Tibial artery (tissue), 4 donors: Measurements from ENCODE around the gene LIME1.
"Not testable (repeated sequence)": the region's sequence is repeated elsewhere in the genome, so short reads cannot be mapped to it uniquely, and the experiment has no call there.

ENCODE experiments used
- DNase-seq, 2 donors: peaks; one replicate each; pipeline ENCODE4 v3.0.0-alpha.2; 2019
- H3K27ac ChIP-seq, 2 donors: fragments of 200-600 bp; sonication (generic) in 1 of 2; 1 replicate in 1 of 2; 2 replicates in 1 of 2; pipeline ENCODE4 v1.5.1; 2018 to 2019; ENCODE audit warnings: mild to moderate bottlenecking in 1 of 2
- H3K27me3 ChIP-seq, 2 donors: fragments of 200-600 bp; sonication (generic) in 1 of 2; one replicate each; pipeline versions ENCODE4 v1.5.1 to v1.6.0; 2016 to 2019
- H3K36me3 ChIP-seq, 3 donors: fragments of 200-600 bp; sonication (generic) in 2 of 3; one replicate each; pipeline ENCODE4 v1.5.1; 2016 to 2019; ENCODE audit warnings: mild to moderate bottlenecking in 2 of 3
- H3K4me1 ChIP-seq, 4 donors: fragments of 200-600 bp; sonication (generic) in 2 of 4; 1 replicate in 3 of 4; 2 replicates in 1 of 4; pipeline ENCODE4 v1.5.1; 2016 to 2019
- H3K4me3 ChIP-seq, 2 donors: fragments of 200-600 bp; sonication (generic) in 1 of 2; 1 replicate in 1 of 2; 2 replicates in 1 of 2; pipeline ENCODE4 v1.5.1; 2018 to 2019; ENCODE audit warnings: mild to moderate bottlenecking in 2 of 2
- H3K9me3 ChIP-seq, 3 donors: fragments of 200-600 bp; sonication (generic) in 1 of 3; one replicate each; pipeline ENCODE4 v1.5.1; 2016 to 2019
- intact Hi-C: fragments of 100-400 bp; cut with DNase I; formaldehyde crosslinking; loops from one replicate; pipeline ENCODE4 v1.15.0; 2023; ENCODE audit warnings: low total_unique reads
- TF ChIP-seq, protein P1 (sequence below), 2 experiments: fragments of 200-600 bp in 1 of 2; fragments of 450-650 bp in 1 of 2; IDR thresholded peaks; one replicate each; pipeline ENCODE4 v1.5.1; 2017 to 2019; ENCODE audit warnings: antibody characterized with exemption in 2 of 2, mild to moderate bottlenecking in 1 of 2, moderate library complexity in 1 of 2

The LIME1 gene

DNA sequence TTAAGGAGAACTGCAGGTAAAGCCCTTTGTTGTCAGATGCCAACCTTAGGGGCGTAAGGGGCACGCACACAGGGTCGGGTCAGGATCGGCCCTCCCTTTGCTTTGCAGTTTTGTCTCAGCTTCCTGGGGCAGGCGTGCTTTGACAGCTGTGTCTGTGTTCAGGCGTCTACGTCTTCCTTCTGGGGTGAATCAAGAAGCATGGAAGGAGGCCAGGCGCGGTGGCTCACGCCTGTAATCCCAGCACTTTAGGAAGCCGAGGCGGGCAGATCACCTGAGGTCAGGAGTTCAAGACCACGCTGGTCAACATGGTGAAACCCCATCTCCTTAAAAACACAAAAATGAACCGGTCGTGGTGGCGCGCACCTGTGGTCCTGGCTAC lies 27.3 kb upstream of the LIME1 start:
- Histone ChIP-seq H3K4me1 (peaks cover 0 to 40% (median 28%) of the 10 kb centered on the region in 4 donors), H3K27me3 (no peaks in the 10 kb centered on the region), H3K9me3 (no peaks in the 10 kb centered on the region), H3K27ac (no peak overlapping the region), H3K36me3 (peaks cover 47 to 75% (median 47%) of the 10 kb centered on the region in 3 donors), H3K4me3 (peak overlapping the region; percentile 82 to 83)
- intact Hi-C loops = loop anchor here (5.0 kb wide), 2 partner anchors 52 to 82 kb away; partner anchors contain the start of genes GMEB2 and RTEL1
- peak in 1 of 2 donors; percentile 59 for DNase-seq
- TF ChIP-seq, protein P1, sequence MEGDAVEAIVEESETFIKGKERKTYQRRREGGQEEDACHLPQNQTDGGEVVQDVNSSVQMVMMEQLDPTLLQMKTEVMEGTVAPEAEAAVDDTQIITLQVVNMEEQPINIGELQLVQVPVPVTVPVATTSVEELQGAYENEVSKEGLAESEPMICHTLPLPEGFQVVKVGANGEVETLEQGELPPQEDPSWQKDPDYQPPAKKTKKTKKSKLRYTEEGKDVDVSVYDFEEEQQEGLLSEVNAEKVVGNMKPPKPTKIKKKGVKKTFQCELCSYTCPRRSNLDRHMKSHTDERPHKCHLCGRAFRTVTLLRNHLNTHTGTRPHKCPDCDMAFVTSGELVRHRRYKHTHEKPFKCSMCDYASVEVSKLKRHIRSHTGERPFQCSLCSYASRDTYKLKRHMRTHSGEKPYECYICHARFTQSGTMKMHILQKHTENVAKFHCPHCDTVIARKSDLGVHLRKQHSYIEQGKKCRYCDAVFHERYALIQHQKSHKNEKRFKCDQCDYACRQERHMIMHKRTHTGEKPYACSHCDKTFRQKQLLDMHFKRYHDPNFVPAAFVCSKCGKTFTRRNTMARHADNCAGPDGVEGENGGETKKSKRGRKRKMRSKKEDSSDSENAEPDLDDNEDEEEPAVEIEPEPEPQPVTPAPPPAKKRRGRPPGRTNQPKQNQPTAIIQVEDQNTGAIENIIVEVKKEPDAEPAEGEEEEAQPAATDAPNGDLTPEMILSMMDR (IDR thresholded peaks at IDR 0.05) = no peak

DNA sequence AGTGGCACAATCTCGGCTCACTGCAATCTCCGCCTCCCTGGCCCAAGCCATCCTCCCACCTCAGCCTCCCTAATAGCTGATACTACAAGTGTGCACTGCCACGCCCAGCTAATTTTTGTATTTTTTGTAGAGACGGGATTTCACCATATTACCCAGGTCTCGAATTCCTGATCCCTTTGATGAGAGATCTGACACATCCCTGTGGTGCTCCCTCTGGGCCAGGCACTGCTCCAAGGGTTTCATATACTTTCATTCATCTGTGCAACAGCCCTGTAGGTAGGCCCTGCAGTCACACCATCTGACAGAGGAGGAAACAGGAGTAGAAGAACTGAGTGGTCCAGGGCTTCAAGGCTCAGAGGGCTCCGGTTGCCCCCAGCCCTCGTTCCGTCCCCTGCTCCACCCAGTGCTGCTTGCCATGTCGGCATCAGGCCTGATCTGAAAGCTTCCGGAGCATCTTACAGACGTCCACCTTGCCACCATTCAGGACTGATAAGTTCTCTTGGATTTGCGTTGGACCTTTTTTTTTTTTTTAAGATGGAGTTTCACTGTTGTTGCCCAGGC lies 25.3 kb upstream of the LIME1 start:
- H3K36me3 ChIP-seq = peaks cover 49 to 72% (median 53%) of the 10 kb centered on the region in 3 donors
- TF ChIP-seq, protein P1 (IDR thresholded peaks at IDR 0.05) = no peak
- H3K4me3 ChIP-seq = no peak overlapping the region
- intact Hi-C loops = no loop called here
- peaks cover 0 to 37% (median 24%) of the 10 kb centered on the region in 4 donors for H3K4me1 ChIP-seq
- no peak overlapping the region for H3K27ac ChIP-seq
- H3K27me3 ChIP-seq = no peaks in the 10 kb centered on the region
- peaks cover 0 to 12% (median 6%) of the 10 kb centered on the region in 3 donors for H3K9me3 ChIP-seq
- peak in 1 of 2 donors; percentile 31 for DNase-seq

DNA sequence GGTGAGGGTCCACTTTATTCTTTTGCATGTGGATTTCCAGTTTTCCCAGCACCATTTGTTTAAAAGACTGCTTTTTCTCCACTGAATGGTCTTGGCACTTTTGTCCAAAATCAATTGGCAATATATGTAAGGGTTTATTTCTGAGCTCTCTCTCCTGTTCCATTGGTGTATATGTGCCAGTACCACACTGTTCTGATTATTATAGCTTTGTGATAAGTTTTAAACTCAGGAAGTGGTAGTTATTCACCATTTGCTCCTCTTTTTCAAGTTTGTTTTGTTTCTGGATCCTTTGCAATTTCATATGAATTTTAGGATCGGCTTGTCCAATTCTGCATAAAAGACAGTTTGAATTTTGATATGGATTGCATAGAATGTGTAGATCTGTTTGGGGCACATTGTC lies 24.3 kb upstream of the LIME1 start:
- Histone ChIP-seq H3K4me3 (no peak overlapping the region), H3K27ac (no peak overlapping the region), H3K27me3 (no peaks in the 10 kb centered on the region), H3K4me1 (peaks cover 0 to 28% (median 15%) of the 10 kb centered on the region in 4 donors), H3K9me3 (peaks cover 0 to 12% (median 6%) of the 10 kb centered on the region in 3 donors), H3K36me3 (peaks cover 53 to 79% (median 62%) of the 10 kb centered on the region in 3 donors)
- no peak for DNase-seq
- intact Hi-C loops = no loop called here
- TF ChIP-seq, protein P1 (IDR thresholded peaks at IDR 0.05) = no peak

DNA sequence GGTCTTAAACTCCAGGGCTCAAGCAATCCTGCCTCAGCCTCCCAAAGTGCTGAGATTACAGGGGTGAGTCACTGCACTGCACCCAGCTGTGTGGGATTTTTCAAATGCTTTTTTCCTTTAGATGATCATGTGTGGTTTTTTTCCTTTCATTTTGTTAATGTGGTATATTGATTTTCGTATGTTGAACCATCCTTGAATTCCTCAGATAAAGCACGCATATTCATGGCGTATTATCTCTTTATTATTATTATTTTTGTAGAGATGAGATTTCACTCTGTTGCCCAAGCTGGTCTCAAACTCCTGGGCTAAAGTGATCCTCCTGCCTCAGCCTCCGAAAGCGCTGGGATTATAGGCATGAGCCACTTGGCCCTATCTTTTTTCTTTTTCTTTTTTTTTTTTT lies 21.6 kb upstream of the LIME1 start:
- Histone ChIP-seq H3K27ac (no peak overlapping the region), H3K27me3 (no peaks in the 10 kb centered on the region), H3K4me3 (no peak overlapping the region), H3K4me1 (peaks cover 0 to 12% (median 0%) of the 10 kb centered on the region in 4 donors), H3K36me3 (peaks cover 75 to 93% (median 88%) of the 10 kb centered on the region in 3 donors), H3K9me3 (peaks cover 0 to 17% (median 12%) of the 10 kb centered on the region in 3 donors)
- intact Hi-C loops = no loop called here
- TF ChIP-seq, protein P1 (IDR thresholded peaks at IDR 0.05) = no peak
- DNase-seq = no peak

DNA sequence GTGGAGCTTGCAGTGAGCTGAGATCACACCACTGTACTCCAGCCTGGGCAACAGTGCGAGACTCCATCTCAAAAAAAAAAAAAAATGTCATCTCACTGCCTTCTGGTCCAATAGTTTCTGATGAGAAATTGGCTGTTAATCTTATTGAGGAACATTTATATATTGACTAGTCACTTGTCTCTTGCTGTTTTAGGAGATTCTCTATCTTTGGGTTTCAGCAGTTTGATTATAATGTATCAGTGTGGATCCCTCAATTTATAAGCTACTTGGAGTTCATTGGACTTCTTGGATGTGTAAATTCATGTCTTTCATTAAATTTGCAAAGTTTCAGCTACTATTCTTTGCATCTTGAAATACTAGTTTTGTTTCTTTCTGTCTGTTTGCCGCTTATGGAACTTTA lies 17.5 kb upstream of the LIME1 start:
- Histone ChIP-seq H3K36me3 (peaks cover 63 to 87% (median 69%) of the 10 kb centered on the region in 3 donors), H3K9me3 (peaks cover 0 to 17% (median 12%) of the 10 kb centered on the region in 3 donors), H3K27ac (no peak overlapping the region), H3K4me1 (no peaks in the 10 kb centered on the region), H3K4me3 (no peak overlapping the region), H3K27me3 (no peaks in the 10 kb centered on the region)
- DNase-seq = no peak
- TF ChIP-seq, protein P1 (IDR thresholded peaks at IDR 0.05) = no peak
- intact Hi-C loops = no loop called here

DNA sequence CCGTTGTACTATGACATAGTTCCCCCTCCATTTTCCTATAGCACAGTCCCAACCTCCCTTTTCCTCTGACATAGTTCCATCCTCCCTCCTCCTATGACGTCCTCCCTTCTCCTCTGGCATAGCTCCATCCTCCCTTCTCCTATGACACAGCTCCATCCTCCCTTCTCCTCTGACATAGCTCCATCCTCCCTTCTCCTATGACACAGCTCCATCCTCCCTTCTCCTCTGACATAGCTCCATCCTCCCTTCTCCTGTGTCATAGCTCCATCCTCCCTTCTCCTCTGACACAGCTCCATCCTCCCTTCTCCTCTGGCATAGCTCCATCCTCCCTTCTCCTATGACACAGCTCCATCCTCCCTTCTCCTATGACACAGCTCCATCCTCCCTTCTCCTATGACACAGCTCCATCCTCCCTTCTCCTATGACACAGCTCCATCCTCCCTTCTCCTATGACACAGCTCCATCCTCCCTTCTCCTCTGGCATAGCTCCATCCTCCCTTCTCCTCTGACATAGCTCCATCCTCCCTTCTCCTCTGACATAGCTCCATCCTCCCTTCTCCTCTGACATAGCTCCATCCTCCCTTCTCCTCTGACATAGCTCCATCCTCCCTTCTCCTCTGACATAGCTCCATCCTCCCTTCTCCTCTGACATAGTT lies 13.4 kb upstream of the LIME1 start:
- DNase-seq, H3K4me1 ChIP-seq, H3K27ac ChIP-seq, H3K27me3 ChIP-seq, intact Hi-C loops, H3K4me3 ChIP-seq: not testable (repeated sequence)
- Histone ChIP-seq H3K36me3 (peaks cover 27 to 59% (median 53%) of the 10 kb centered on the region in 3 donors), H3K9me3 (peaks cover 0 to 27% (median 13%) of the 10 kb centered on the region in 3 donors)

DNA sequence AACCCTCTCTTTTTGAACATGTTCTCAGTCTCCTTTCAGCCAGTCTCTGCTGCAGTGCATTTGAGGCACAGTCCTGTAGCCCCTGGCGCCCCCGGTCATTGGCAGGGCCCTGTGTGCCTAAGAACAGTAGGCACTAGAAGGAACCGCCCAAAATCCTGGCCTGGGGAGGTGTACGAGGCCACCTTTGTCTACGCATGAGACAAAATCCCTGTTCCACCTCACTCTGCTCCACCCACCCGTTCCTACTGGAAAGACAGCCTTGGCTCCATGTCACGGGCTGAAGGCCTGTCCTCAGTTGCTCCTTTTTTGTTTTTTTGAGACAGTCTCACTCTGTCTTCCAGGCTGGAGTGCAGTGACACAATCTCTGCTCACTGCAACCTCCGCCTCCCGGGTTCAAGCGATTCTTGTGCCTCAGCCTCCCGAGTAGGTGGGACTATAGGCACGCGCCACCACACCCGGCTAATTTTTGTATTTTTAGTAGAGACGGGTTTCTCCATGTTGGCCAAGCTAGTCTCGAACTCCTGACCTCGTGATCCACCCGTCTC lies 6.2 kb upstream of the LIME1 start:
- H3K4me3 ChIP-seq, H3K4me1 ChIP-seq, H3K27me3 ChIP-seq, H3K27ac ChIP-seq: not testable (repeated sequence)
- intact Hi-C loops = loop anchor here (10.0 kb wide), 2 partner anchors 75 to 135 kb away; partner anchors contain the start of genes ABHD16B, RTEL1, STMN3 and TPD52L2
- Histone ChIP-seq H3K36me3 (peaks cover 24 to 45% (median 39%) of the 10 kb centered on the region in 3 donors), H3K9me3 (peaks cover 0 to 12% (median 3%) of the 10 kb centered on the region in 3 donors)
- DNase-seq = peak in 1 of 2 donors; percentile 34
